ENCODE data around the gene XPA. TPM values are rescaled to one million over a fixed set of nuclear protein-coding genes. Genes with fewer than 3 reads are reported as not detected.

XPA gene
- total RNA-seq, 1 experiment from 2014 or later: 12.3 TPM

DNA sequence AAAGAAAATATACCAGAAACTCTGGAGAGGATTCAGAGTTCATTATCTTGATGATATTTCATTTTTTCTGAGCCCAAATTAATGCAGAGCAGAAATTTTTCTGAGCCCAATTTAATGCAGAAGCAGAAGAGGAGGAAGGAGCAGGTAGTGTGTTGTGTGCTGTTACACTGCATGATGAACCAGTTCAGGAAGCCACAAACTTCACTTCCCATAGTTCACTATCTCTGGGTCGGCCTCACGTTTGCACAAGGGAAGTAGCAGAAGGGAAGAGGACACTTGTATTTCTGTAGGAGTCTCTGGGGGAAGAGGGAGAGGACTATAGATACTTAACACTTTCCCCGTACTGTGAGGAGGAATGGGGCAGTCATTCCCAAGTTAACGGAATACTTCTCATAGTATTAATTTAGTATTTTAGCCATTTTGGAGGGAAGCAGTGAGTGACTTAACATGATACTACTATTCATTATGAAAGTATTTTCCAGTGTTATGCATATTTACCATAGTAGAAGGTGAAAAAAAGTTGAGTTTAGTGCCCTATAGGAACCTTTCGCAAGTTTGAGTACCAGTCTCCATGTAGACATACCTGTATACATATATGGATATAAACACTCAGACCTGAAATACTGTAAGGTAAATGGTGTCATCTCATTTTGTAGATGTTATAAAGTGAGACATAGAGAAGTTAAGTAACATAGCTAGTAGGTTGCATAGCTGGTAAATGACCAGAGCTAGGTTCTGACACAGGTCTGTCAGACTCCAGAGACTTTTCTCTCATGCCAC is 30.0 kb downstream of the XPA start:
- Mint-ChIP-seq H3K9me3 (ENCODE audit: unreplicated experiment) (no peaks in the 10 kb centered on the region), H3K4me3 (ENCODE audit: unreplicated experiment) (no peak overlapping the region), H3K27ac (ENCODE audit: low read depth, unreplicated experiment) (peak overlapping the region; percentile 25), H3K4me1 (ENCODE audit: insufficient read depth, unreplicated experiment) (no peaks in the 10 kb centered on the region), H3K27me3 (ENCODE audit: insufficient read depth, unreplicated experiment) (no peaks in the 10 kb centered on the region), H3K36me3 (ENCODE audit: insufficient read depth, unreplicated experiment) (peaks cover 96% of the 10 kb centered on the region)
- TF ChIP-seq, protein P1, sequence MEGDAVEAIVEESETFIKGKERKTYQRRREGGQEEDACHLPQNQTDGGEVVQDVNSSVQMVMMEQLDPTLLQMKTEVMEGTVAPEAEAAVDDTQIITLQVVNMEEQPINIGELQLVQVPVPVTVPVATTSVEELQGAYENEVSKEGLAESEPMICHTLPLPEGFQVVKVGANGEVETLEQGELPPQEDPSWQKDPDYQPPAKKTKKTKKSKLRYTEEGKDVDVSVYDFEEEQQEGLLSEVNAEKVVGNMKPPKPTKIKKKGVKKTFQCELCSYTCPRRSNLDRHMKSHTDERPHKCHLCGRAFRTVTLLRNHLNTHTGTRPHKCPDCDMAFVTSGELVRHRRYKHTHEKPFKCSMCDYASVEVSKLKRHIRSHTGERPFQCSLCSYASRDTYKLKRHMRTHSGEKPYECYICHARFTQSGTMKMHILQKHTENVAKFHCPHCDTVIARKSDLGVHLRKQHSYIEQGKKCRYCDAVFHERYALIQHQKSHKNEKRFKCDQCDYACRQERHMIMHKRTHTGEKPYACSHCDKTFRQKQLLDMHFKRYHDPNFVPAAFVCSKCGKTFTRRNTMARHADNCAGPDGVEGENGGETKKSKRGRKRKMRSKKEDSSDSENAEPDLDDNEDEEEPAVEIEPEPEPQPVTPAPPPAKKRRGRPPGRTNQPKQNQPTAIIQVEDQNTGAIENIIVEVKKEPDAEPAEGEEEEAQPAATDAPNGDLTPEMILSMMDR (IDR thresholded peaks at IDR 0.05; ENCODE audit: unreplicated experiment): no peak
- ChIA-PET POLR2A (no interaction called here), CTCF (interaction anchor here (0.6 to 1.4 kb wide), 3 partner anchors 19 to 234 kb away, joined by 3 to 4 read pairs (median 3); no protein-coding TSS in a partner anchor)
- no peak for DNase-seq (ENCODE audit: unreplicated experiment)
- intact Hi-C loops (cut with micrococcal nuclease): no loop called here
- BruUV-seq (replicated peaks): no TSS peak

DNA sequence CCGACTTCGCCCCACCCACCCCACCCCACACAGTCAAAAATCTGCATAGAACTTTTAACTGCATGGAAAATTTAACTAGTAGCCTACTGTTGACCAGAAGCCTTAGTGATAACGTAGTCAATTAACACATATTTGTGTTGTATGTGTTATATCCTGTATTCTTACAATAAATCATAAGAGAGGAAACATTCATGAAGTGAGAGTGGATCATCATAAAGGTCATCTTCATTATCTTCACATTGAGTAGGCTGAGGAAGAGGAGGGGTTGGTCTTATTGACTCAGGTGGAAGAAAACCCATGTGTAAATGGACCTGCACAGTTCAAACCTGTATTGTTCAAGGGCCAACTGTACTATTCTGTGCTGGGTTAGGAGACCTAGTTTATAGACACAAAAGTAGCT is 31.4 kb downstream of the XPA start:
- Mint-ChIP-seq H3K36me3 (ENCODE audit: insufficient read depth, unreplicated experiment) (peaks cover 94% of the 10 kb centered on the region), H3K27me3 (ENCODE audit: insufficient read depth, unreplicated experiment) (no peaks in the 10 kb centered on the region), H3K27ac (ENCODE audit: low read depth, unreplicated experiment) (no peak overlapping the region), H3K4me3 (ENCODE audit: unreplicated experiment) (no peak overlapping the region), H3K4me1 (ENCODE audit: insufficient read depth, unreplicated experiment) (no peaks in the 10 kb centered on the region), H3K9me3 (ENCODE audit: unreplicated experiment) (no peaks in the 10 kb centered on the region)
- TF ChIP-seq, protein P1 (IDR thresholded peaks at IDR 0.05; ENCODE audit: unreplicated experiment): no peak
- no TSS peak for BruUV-seq (replicated peaks)
- CTCF ChIA-PET: no interaction called here
- intact Hi-C loops (cut with micrococcal nuclease): no loop called here
- DNase-seq (ENCODE audit: unreplicated experiment): no peak
- POLR2A ChIA-PET: no interaction called here

DNA sequence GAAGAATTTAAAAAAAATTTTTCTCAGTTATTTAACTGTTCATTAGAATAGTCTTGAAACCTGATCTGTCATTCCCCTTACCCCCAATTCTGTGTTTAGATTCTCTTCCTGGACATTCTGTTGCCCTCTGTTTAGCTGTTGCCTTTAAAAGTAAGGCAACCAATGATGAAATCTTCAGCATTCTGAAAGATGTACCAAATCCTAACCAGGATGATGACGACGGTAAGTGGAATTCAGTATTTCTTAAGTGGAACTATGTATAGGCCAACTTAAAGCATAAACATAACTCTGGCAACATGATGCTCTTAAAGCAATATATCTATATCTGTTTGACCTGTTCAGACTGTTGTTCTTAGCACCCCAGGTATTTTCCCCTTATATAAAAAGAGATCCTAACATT is 36.3 kb downstream of the XPA start:
- CTCF ChIA-PET: interaction anchor here (0.9 to 1.4 kb wide), 2 partner anchors 192 to 240 kb away, joined by 3 to 7 read pairs; no protein-coding TSS in a partner anchor
- H3K4me1 Mint-ChIP-seq (ENCODE audit: insufficient read depth, unreplicated experiment): no peaks in the 10 kb centered on the region
- no peak for DNase-seq (ENCODE audit: unreplicated experiment)
- intact Hi-C loops (cut with micrococcal nuclease): no loop called here
- H3K27me3 Mint-ChIP-seq (ENCODE audit: insufficient read depth, unreplicated experiment): no peaks in the 10 kb centered on the region
- TF ChIP-seq, protein P1 (IDR thresholded peaks at IDR 0.05; ENCODE audit: unreplicated experiment): no peak
- peaks cover 95% of the 10 kb centered on the region for H3K36me3 Mint-ChIP-seq (ENCODE audit: insufficient read depth, unreplicated experiment)
- no peaks in the 10 kb centered on the region for H3K9me3 Mint-ChIP-seq (ENCODE audit: unreplicated experiment)
- POLR2A ChIA-PET: interaction anchor here (0.6 to 1.3 kb wide), 5 partner anchors 15 to 35 kb away, joined by 3 to 5 read pairs (median 3); partner anchors contain the start of genes NCBP1 and TSTD2
- no peak overlapping the region for H3K4me3 Mint-ChIP-seq (ENCODE audit: unreplicated experiment)
- H3K27ac Mint-ChIP-seq (ENCODE audit: low read depth, unreplicated experiment): no peak overlapping the region
- BruUV-seq (replicated peaks): no TSS peak

DNA sequence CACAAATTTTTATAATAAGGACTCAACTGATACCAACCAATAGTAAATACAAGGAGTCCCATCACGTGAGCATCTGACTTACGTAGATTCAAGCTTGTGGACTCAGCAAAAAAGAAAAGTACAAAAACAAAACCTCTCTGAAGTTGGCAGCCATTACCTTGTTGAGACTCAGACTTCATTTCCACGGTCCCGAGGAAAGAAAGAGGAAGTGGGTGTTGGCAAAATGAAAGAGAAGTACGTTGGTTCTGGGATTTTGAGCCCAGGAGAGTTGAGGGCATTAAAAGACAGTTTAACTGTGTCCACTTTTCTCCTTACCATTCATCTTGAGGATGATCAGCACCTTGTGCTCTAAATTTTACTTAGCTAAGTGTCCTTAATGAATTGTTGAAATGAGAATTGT is 36.8 kb downstream of the XPA start:
- DNase-seq (ENCODE audit: unreplicated experiment): no peak
- Mint-ChIP-seq H3K27ac (ENCODE audit: low read depth, unreplicated experiment) (no peak overlapping the region), H3K4me3 (ENCODE audit: unreplicated experiment) (no peak overlapping the region), H3K9me3 (ENCODE audit: unreplicated experiment) (no peaks in the 10 kb centered on the region), H3K4me1 (ENCODE audit: insufficient read depth, unreplicated experiment) (no peaks in the 10 kb centered on the region), H3K27me3 (ENCODE audit: insufficient read depth, unreplicated experiment) (no peaks in the 10 kb centered on the region), H3K36me3 (ENCODE audit: insufficient read depth, unreplicated experiment) (peaks cover 95% of the 10 kb centered on the region)
- TF ChIP-seq, protein P1 (IDR thresholded peaks at IDR 0.05; ENCODE audit: unreplicated experiment): no peak
- ChIA-PET POLR2A (interaction anchor here (1.0 to 1.3 kb wide), 5 partner anchors 12 to 37 kb away, joined by 3 to 5 read pairs (median 4); partner anchors contain the start of gene XPA), CTCF (interaction anchor here (0.9 kb wide), 1 partner anchor 191 kb away, joined by 7 read pairs; no protein-coding TSS in a partner anchor)
- intact Hi-C loops (cut with micrococcal nuclease): no loop called here
- BruUV-seq (replicated peaks): no TSS peak
